NCI-H1105 (cell line): ENCODE measurements around the gene SRPRA.
"Not testable (repeated sequence)": the region's sequence is repeated elsewhere in the genome, so short reads cannot be mapped to it uniquely, and the experiment has no call there.

Source experiments
- DNase-seq: peaks from one replicate; lab custom pipeline; 2025; lab: John Stamatoyannopoulos, UW

Gene SRPRA, protein sequence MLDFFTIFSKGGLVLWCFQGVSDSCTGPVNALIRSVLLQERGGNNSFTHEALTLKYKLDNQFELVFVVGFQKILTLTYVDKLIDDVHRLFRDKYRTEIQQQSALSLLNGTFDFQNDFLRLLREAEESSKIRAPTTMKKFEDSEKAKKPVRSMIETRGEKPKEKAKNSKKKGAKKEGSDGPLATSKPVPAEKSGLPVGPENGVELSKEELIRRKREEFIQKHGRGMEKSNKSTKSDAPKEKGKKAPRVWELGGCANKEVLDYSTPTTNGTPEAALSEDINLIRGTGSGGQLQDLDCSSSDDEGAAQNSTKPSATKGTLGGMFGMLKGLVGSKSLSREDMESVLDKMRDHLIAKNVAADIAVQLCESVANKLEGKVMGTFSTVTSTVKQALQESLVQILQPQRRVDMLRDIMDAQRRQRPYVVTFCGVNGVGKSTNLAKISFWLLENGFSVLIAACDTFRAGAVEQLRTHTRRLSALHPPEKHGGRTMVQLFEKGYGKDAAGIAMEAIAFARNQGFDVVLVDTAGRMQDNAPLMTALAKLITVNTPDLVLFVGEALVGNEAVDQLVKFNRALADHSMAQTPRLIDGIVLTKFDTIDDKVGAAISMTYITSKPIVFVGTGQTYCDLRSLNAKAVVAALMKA

DNA sequence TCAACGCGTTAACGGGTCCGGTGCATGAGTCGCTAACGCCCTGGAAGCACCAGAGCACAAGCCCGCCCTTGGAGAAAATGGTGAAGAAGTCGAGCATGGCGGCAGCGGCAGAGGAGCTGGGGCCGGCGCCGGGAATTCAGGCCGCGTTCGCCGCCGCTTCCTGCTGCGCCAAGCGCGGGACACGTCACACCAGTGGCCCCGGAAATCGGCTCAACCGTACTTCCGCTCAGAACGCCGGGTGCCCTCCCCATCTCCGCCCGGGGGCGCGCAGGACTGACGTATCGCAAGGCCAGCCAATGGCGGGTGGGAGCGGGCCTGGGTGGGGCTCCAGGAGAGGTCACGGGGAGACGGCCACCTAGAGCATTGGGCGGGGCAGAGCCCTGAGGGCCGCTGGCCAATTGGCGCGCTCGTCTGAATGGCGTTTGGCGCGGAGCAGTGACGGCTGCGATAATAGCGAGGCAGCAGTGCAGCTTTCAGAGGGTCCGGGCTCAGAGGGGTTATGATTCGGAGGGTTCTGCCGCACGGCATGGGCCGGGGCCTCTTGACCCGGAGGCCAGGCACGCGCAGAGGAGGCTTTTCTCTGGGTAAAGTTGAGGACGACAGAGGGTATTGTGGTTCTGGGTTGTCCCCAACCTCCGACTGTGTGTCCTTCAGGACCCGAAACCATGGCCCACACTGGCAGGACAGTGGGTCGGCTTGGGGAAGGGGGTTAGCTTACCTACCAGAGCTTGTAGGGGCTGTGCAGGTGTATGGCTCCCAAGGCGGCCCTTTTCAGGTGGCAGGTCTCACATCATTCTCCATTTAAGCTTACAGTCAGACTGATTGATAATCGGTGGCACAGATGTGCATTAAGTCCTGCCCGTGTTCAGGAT lies at the start of gene SRPRA, which contains the start of gene FOXRED1:
Gene SRPRA (minus strand): TSS at position 188 of the 872 bp plus-strand sequence. CDS start 91 bp downstream, at position 97.
Gene FOXRED1 (plus strand): TSS at position 447 of the 872 bp plus-strand sequence. CDS start 53 bp downstream, at position 500.
- DNase-seq = peak; percentile 100

DNA sequence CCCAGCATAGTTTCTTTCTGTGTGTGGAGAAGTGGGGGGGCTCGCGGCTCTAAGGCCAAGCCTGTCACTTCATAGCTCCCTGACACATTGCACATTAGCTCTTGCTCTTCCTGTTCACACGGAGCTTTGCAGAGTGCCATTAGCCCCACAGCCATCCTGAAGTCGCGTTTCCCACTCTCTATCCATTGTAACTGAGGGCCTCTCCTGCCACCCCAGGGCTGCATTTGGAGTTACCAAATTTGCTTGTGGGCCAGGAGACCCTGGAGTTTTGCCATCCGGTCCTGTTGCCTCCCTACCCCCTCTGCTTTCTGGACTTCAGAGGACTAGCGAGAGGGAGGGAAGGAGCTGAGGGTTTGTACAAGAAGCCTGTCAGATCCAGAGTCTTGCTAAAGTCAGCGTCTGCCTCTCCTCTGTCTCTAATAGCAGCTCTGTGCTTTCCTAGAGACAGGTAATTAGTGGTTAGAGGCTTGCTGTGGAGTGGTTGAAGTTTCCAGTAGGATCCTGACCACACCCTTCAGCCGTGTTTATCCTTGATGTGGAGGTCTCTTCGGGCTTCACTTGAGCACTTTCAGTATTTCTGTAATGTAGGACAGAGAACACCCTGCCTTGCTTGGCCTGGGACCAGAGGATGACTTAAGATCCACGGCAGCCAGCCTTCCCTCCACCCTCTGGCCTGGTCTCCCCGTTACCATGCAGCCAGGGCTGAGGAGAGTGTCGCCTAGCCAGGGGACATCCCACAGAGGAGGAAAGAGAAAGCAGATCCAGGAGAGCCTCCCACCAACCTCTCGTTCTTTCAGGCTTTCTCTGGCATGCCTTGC lies 49.3 kb upstream of the SRPRA start:
- no peak for DNase-seq

DNA sequence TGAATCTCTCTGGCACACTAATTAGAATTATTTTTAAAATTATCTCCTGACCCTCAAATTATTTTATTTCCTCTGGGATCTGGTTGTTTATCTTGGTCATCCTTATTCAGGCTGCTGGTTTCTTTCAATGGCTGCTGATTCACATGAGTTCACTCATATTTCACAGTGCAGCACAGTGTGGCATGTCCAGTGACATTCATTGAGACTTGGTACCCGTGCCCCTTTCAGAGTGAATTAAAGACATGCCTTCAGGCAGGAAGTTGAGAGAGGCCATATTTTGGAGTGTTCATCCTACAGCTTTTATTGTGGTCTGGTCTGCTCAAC lies 48.7 kb upstream of the SRPRA start:
- no peak for DNase-seq

DNA sequence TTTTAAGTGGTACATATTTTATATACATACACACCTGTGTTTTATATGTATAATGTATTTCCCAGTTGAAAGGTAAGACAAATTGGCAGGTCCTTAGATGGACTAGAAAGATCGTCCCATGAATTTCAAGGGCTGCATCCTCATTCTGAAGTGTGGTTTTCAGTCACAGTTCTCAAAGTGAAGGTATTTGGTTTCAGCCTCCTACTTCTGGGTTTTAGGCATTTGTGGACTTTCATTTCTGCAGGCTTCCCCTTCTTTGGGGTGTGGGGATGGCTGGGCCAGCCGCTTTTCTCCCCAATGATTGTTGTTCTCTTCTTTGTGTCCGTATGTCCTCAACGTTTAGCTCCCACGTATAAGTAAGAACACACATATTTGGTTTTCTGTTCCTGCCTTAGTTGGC lies 45.1 kb upstream of the SRPRA start:
- no peak for DNase-seq

DNA sequence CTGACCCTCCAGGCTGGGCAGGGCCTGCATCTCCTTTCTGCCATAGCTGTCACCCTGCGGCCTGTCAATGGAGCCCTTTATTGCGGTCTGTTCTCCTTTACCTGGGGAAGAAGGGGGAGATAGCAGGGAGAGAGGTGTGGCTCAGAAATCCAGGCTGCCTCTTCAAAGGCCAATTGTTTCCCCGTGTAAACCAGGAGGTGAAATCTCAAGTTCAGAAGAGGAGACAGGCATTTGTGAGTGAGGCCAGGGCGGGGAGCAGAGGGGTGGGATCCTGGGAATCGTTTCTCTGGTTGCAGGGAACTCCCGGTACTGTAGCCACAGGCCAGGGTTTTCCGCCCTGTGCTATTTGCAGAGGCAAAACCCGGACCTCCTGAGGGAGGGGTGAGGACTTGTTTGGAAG lies 44.3 kb upstream of the SRPRA start:
- no peak for DNase-seq

DNA sequence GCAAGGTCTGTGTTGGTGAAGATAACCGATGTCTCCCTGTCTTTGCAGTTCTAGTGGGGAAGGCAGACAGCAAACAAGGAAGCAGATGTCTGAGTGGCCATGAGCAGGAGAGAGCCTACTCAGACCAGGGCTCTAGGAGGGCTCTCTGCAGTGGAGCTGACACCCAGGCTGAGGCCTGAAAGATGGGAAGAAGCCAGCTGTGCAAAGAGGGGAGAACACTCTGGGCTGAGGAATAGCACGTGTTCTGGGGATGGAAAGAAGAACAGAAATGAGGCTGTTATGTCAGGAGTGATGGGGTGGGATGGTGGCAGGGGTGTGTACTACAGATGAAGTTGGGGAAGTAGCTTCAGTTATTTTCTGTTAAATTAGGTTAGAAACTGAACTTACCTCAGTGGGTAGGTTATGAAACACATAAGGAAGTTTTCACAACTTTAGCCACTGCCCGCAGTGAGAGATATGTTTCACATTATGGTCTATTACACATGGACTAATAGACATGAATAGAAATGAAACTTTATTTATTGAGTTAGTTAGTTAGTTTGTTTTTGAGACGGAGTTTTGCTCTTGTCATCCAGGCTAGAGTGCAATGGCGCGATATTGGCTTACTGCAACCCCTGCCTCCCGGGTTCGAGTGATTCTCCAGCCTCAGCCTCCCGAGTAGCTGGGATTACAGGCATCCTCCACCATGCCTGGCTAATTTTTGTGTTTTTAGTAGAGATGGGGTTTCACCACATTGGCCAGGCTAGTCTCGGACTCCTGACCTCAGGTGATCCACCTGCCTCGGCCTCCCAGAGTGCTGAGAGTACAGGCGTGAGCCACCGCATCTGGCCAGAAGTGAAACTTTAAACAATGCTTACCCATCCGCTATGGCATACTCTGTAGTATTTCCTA lies 43.0 kb upstream of the SRPRA start:
- no peak for DNase-seq

DNA sequence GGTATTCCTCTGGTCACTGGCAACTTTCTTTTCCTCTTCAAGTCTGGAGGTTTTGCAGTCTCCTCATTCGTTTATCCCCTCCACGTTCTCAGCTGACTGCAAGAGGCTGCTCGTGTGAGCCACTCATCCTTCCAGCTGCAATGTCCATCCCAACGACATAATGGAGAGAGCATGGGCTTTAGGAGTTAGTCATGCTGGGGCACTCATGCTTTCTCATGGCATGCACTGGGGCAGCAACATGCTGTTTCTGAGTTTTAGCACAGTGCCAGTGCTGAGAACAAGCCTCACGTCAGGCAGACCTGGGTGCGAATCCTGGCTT lies 42.3 kb upstream of the SRPRA start:
- no peak for DNase-seq

DNA sequence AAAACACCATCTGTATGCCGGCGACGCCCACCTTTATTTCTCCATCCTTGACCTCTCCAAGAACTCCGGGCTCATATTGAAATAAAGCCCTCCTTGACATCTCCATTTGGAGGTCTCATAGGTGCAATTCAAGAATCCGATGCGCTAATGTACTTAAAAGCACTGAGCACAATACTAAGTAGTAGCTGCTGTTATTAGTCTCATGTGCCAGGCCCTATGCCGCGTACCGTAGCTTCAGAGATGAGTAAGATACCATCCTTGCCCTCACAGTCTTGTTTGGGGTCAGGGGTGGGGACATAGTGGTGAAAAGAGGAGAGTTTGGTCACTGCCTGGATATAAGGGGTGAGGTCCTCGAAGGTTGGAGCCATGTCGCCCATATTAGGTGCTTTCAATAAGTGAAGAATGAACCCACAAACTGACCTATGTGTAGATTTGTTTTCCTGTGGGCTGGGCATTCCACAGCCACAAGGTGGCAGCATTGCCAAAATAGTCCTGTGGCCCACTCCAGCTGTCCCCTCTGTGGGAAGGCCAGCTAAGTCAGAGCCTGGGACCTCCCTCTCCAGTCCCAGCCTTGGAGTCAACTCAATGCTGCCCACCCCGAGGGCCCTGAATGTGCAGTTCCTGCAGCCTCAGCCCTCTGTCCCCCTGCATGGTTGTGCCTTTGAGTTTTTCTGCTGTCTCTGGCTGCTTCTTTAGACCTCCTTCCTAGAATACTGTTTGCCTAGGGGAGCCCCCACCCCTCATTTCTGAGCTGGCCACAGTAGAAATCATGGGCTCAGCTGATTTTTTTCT lies 41.7 kb upstream of the SRPRA start:
- peak; percentile 70 for DNase-seq

DNA sequence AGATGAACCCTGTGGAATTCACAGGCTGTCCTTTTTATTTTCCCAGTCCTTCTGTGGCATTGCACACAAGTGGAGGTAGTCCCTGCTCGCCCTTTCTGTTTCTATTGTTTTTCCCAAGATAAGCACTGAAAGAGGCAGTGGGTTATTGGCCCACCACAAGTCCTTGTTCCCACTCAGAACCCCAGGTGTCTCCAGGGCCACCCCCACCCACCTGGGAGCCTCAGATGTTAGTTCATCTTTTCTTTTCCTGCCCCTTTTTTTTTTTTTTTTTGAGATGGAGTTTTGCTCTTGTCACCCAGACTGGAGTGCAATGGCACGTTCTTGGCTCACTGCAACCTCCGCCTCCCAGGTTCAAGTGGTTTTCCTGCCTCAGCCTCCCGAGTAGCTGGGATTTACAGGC lies 40.1 kb upstream of the SRPRA start:
- not testable (repeated sequence) for DNase-seq

DNA sequence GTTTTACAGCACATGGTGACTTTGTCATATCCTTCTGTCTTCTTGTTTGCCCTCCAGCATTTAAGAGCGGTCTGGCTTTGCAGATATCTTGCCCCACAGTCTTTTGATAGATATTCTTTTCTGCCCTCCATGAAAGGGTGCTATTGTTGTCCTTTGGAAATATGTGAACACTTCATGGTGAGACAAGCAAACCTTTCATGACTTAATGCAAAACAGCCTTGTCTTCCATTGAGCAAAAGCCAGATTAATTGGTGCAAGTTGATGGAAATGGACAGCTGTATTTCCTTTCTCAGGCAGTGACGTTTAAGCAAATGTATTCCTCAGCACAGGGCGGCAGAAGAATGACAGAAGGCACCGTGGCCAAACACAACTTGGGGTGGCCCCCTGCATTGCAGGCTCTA lies 39.6 kb upstream of the SRPRA start:
- no peak for DNase-seq

DNA sequence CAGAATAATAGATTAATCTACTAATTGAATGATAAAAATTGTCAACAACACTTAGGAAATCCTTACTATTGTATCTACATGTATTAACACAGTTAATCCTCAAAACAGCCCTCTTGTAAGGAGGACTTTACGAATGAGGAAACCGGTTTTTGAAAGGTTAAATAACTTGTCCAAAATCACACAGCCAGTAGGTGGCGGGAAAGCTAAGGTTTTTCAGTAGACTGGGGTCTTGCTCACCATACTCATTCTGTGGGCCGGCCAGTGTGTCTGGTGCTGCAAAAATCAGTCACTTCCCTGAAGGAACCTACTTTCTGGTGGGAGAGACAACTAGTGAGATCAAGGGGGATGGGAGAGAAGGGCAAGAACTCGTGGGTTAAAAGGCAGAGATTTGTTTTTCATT lies 39.0 kb upstream of the SRPRA start:
- no peak for DNase-seq

DNA sequence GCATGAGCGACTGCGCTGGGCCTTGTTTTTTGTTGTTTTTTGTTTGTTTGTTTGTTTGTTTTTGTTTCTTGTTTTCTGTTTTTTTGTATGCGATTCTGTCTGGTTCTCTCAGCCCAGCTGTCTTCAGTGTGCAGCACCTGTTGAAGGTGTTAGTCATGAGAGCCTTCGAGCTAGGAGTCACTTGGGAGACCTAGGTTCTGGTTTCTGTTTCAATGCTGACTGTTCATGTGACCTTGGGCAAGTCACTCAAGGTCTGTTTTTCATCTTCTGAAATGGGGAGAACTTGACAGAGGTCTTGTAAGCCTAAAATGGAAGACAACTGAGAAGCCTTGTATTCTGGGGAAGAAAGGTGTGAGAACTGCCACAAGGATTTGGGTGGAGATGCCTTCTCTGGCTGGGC lies 37.0 kb upstream of the SRPRA start:
- no peak for DNase-seq

DNA sequence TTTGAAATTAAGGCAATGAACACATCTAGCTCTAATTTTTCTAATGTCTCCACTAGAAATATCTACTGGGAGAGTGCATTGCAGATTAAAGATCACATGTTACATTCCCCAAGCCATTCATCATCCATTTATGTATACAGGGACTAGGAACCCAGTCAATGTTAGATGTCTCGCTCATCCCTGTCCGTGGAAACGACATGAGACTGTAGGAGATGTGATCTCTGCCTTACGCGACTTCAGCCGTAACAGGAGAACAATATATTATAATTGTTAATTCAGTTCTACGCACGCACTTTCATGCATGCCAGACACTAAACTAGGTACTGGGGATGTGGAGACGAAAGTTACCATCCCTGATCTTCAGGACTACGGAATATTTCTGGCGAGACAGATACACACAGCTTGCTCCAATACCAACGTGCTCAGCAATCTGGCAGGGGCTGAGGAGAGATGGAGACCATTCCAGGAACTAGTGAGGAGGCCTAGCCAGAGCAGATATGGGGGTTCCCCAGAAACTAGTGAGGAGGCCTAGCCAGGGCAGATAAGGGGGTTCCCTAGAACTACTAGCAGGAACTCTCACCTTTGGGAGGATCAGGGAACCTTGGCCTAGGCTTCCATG lies 35.9 kb upstream of the SRPRA start:
- DNase-seq = no peak

DNA sequence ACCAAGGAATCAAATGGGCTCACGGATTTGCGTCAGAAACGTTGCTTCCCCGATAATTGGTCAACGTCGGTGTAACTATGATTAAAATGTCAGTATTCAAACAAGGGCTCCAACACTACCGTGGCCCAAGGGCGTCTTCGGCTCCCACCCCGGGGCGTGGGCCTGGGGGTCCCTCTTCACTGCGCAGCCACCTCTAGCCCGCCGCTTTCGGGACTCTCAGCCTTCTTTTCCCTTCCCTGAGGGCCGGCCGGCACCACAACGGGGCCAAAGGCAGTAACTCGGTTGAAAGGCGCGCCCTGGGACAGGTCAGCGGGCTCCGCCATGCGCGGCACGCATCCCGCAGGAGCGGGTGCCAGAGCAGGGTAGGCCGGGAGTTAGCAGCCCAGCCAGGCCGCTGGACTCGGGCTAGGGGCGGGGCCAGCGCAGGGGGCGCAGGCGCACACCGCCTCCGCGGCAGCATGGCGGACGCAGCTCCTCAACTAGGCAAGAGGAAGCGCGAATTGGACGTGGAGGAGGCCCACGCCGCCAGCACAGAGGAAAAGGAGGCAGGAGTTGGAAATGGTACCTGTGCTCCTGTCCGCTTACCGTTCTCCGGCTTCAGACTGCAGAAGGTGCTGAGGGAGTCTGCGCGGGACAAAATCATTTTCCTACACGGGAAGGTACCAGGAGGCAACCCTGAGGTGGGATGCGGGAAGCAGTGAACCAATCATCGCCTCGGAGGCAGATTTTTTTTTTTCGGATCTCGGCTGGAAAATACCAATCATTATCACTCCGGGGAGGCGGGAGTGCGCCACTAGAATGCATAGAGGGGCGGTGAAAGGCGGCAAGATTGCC lies 35.1 kb upstream of the SRPRA start, which contains the start of gene DCPS:
Gene DCPS (plus strand): TSS at position 438 of the 834 bp plus-strand sequence. CDS start 21 bp downstream, at position 459.
- DNase-seq = peak; percentile 93

DNA sequence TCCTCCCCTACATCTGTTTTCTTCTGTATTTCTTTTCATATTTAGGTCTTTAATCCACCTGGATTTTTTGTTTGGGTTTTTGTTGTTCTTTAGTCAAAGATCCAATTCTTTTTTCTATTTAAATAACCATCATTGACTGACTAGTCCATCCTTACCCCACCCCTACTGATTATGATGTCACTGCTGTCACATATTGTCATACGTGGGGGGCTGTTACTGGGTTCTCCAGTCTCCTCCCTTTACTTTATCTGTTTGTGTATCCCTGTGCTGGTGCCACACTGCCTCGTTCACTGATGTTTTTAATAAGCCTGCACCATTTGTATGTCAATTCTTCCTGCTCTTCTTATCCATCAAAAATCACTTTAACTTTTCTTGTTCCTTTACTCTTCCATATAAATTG lies 28.3 kb upstream of the SRPRA start:
- no peak for DNase-seq

DNA sequence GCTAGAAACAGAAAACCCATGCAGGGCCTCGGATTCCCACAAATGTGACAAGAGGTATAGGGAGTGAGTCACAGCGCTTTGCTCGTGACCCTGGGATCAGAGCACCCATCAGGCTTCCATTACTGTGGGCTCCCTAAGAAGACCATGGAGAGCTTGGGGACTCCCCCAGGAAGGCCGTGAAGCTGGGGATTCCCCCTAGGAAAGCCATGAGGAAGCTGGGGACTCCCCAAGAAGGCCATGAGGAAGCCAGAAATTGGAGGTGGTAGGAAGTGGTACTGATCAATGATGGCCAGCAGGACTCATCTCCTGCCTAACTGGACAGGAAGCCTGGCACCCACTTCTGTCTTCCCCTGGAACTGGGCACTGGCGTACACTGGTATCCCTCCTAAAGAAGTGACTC lies 25.0 kb upstream of the SRPRA start:
- no peak for DNase-seq

DNA sequence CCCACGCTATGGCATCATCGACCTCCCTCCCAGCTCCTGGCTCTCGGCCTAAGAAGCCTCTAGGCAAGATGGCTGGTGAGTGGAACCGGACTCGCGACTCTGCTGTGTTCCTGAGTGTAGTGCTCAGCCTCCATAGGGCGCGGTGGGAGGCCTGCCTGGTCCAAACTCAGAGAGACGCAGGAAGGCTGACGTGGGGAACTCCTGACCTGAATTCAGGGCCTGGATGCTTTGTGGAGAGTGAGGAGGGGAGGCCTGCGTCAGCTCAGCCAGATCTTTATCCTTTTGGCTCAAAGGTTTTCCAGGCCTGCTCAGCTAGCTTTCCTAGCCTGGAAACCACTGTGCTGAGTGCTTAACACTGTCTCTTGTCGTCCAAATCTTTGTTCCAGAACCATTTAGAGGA lies 22.2 kb upstream of the SRPRA start:
- DNase-seq = no peak

DNA sequence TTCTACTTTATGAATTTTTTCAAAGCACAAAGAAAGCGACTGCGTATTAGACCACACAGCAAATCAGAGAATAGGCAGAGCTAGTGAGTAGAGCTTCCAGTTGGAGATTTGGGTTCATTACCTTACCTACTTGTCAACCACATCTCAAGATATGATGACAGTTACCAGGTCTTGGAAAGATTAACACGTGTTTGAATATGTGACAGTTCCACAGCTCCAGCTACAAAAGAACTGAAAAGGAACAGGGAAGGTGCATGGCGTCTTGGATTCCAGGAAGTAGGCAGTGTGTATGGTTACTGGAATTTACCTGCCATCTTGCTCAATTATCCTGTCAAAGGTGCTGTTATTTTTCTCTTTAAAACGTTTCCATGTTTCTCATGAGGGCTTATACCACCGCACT lies 19.5 kb upstream of the SRPRA start:
- no peak for DNase-seq

DNA sequence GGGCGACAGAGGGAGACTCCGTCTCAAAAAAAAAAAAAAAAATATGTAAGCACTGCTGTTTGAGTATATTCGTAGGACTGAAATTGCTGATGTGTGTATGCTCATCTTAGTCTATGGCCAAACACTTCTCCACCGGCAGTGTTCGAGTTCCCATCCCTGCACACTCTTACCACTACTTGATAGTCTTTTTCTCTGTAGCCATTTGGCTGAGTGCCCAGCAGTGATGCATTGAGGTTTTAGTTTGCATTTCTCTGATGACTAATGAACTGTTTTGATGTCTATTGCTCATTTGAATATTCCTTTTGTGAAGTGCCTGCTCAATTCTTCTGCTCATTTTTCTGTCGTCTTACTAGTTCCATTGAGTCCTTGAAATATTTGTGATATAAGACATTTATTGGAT lies 16.1 kb upstream of the SRPRA start:
- DNase-seq = peak; percentile 91
